HG03575 (cell line): Measurements from ENCODE around the gene LRCH1.

Experiments used
- ATAC-seq: cut with Tn5 transposase; IDR thresholded peaks from one replicate; pipeline ENCODE4 v1.9.1; 2021; ENCODE audit not compliant: unreplicated experiment, insufficient number of reproducible peaks, low FRiP score; ENCODE audit errors: extremely low read depth

LRCH1 gene

DNA sequence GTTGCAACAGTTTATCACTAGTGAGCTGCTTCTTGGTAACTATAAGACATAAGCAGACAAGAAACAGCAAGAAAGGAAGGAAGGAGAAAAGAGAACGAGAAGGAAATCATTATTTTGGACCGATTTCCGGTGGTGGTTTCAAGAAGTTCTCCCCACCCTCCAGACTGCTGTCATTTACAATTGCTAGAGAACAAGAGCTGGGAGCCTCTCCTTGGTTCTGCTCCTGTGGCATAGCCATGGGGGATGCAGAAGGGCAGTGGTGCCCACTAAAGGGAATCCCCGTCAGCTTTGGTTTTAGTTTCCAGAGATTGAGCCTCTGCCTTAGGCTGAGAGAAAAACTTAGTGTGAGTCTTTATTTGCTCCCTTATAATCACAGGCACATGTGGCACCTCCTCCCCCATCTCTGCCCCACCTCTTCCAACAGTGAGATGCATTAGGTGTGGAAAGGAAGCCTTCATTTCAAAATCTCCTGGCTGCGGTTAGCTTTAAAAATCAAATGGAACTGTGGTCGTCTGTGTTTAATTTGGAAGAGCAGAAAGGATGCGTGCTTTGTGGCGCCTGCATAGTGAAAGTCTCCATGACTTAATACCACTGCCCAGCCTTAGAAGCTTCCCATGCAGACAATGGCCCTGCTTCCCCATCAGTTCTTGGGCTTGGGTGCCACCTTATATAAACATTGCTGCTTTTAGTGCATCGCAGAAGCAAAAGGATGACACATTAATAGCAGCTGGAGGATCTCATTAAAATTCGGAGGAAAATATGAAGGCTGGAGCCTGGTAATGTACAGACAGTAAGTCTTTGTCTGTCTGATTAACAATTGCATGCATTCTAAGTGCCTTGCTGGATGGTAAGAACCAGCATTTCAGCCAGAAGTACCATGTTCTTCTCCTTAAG is 25.0 kb downstream of the LRCH1 start:
- no peak for ATAC-seq

GRCh38 chr13:46578590-46578975 is 25.6 kb downstream of the LRCH1 start:
- ATAC-seq, result no peak

DNA sequence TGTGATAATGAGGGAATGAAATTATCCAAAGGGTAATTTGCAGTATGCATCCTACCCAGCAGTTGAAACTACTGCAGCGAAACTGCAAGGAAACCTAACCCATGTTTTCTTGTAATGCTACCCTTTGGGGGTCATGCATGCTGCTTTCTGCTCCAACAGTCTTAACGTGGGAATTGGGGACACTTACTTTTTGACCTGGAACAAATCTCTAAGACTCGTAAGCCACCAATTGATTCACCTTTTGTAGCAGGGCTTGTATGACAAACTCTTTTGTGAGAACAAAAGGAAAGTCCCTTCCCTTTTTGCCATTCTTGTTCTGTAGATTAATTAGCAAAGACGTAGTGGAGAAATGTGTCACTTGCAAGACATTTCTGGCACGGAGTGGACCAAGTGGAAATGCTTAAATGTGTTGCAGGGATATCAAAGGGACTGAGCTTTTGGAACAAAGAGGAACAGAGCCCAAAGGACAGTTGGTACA is 27.4 kb downstream of the LRCH1 start:
- no peak for ATAC-seq

DNA sequence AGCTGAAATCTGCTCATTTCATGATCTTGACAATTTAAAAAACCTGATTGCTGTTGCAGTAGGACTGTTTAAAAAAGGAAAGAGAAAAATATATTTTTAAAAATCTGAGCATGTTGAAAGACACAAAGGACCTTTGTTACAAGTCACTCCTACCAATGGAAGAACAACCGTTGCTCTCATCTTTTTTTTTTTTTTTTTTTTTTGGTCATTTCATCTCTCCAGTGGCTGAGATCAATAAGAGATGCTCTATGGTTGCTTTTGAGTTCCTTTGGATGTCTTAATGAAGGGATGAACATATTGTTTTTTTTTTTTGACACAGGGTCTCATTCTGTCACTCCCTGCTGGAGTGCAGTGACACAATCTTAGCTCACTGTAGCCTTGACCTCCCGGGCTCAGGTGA is 29.2 kb downstream of the LRCH1 start:
- no peak for ATAC-seq

- ATAC-seq, result no peak
Measured at GRCh38 chr13:46586751-46587514, 34.0 kb downstream of the LRCH1 start.

DNA sequence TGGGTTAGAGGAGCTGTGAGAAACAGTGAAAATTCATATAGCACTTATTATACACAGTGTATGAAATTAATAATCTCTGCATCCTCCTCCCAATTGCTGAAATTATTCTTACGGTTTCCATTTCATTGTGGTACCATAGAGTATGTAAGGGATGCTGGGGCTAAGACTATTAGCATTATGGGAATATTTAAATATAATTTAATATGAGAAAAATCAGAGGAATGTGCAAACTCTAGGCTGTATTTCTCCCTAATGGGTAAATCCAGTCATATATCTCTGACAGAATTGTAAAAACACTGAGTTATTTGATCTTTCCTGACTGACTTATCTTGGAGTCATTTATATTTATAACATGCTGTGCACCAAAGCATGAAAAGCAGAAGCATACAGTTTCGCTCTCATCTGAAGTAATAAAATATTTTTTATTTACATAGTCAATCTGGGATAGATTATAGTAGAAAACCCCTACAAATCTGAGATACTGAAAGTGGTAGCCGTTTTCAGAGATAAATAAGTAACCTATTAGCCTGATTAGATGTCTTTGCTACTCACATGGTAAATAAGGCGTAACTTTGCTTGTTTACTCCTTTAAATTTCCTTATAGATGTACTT is 34.9 kb downstream of the LRCH1 start:
- ATAC-seq, result no peak

DNA sequence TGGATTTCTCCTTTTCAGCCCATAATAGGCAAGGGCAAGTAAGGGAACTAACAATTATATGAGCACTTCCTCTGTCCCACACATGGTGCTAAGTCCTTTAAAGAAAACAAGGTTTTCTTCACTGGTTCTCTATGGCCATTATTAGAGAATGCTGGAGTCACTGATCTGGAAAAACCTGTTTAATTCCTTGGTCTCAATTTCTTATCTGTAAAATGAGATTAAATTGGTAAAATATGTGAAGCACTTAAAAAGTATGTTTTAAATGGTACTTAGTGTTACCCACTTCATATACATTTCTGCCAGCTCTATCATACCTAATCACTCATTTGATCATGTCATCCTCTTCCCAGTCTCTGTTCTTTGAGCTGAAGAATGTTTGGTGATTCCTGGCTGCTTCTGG is 39.4 kb downstream of the LRCH1 start:
- ATAC-seq, result no peak

DNA sequence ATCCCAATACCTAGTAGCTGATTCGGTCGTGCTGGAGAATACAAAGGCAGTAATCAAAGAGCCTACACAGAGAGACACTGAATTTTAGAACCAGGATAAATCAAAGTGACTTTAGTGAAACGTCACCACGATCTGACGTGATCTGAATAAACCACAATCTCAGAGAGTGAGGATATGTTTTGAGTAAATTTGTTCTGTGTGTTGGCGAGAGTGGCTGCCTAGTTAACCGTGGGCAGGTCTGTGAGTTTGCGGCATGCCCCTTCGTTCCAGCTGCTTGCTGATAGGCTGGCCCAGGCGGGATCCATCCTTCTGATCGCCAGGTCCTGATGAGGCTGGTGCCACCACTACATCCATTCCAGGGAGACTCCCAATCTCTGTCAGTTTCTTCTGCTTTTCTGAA is 40.4 kb downstream of the LRCH1 start:
- ATAC-seq, result no peak

DNA sequence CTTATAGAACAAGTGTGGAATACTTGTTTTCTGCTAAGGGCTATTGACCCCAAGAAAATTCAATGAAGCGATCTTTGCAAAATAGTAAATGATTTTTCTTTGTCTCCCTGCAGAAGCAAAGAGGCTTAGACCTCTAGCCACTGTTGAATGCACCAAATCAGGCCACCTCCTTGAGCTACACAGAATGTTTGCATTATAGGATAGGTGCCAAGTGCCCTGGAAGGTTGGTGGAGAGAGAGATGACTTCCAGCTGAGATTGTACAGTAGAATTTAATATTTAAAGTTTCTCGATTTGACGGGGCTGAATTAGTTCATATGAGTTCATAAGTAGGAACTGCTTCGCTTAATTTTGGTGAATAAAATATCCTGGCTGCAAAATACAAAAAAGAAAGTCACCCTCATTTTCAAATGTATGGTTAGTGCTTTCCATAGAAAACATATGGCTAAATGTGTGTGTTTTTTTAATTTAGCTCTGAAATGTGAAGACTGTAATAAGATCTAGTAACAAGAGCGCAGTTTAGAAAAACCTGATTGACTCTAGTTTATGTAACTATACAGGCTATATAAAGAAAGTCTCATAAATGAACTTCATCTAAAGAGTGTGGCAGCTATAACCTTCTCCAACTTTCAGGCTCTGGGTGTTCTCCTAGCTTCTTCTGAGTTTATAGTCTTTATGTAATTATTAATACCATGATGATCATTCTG is 41.6 kb downstream of the LRCH1 start:
- no peak for ATAC-seq

DNA sequence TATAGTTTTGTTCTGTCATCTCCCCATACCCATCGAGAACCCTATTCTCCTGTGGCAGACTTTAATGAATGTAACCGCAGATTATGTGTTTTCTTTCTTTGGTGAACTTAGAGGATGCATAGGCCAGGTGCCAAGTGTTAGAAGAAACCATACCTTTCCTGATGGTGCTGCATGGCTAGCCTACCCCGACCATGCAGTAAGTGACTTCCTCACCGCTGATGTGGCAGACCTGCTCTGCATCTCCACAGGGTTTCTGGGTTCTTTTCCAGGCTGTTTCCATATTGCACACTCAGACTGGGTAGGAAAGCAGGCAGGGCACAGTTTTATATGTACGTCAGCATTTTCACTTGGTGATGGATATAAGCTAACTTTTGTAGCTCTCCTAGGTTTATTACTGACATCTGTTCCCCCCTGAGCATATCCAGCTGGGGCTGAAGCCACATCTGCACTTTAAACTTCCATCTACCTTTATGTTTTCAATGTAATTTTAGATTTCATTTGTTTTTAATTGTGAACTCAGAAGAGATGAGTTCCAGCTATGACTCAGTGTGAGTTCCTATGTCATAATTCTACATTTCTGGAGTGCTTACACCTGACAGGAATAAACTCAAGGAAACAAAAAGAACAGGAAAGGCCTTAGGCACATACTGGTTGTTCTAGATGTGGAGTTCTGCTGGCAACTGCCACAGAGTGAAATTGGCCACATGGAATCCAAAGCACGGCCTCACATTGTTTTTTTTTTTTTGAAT is 42.3 kb downstream of the LRCH1 start:
- no peak for ATAC-seq

GRCh38 chr13:46595885-46596275 is 42.9 kb downstream of the LRCH1 start:
- ATAC-seq, result no peak

DNA sequence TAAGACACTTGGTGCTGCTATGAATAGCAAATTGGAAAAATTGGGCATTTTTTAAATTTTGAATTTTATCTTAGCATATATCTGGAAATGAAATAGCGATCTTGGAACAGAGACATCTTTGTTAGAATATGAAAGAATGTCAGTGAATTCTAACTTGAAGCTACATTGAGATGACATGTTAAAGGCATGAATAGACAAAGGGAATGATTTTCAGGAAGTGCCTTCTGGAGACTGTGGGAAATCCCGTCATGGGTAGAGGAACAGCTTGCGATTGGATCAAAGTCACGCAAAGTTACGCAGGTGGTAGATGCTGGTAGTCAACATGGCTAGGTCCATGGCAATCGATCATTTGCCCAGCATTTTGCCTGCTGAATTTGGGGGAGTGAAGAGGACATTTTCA is 43.5 kb downstream of the LRCH1 start:
- no peak for ATAC-seq

- ATAC-seq, result no peak
Measured at GRCh38 chr13:46598140-46598819, 45.3 kb downstream of the LRCH1 start.

DNA sequence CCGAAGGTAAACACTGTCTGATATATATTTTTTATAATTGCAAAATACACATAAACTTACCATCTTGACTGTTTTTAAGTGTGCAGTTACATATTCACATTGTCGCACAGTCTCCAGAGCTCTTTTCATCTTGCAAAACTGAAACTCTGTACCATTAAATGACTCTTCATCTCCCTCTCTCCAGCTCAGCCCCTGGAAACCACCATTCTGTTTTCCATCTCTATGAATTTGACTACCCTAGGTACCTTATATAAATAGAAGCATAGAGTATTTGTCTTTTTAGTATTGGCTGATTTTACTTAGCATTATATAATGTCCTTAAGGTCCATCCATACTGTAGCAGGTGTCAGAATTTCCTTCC is 45.8 kb downstream of the LRCH1 start:
- ATAC-seq, result no peak

DNA sequence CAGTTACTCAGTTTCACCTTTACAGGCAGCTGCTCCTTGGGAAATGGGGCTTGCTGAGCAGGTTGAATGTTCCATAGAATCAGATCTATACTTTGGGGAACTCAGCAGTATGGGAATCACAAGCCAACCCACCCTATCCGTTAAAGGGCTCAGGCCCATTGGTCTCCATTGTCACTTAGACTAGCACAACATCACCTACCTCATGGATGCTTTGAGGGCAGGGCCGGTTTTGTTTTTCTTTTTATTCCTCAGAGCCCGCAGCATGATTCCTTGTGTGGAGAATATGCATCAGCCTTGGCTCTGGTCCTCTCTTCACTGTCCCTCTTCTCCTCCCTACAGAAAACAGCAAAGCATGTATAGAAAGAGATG is 48.0 kb downstream of the LRCH1 start:
- ATAC-seq, result no peak

DNA sequence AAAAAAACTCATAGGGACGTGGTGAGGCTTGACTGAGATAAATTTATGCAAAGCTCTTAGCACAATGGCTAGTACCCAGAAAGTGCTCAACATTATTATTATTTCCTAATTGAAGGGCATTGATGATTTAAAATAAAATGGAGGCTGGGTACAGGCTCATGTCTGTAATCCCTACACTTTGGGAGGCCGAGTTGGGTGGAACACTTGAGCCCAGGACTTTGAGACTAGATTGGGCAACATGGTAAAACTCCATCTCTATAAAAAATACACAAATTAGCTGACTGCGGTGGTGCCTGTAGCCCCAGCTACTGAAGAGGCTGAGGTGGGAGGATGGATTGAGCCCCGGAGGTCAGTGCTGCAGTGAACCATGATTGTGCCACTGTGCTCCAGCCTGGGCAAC is 49.6 kb downstream of the LRCH1 start:
- ATAC-seq, result no peak

- ATAC-seq, result no peak
Measured at GRCh38 chr13:46603165-46603603, 50.2 kb downstream of the LRCH1 start.
